ENCODE data around the gene VSIG10L2.

The VSIG10L2 gene

DNA sequence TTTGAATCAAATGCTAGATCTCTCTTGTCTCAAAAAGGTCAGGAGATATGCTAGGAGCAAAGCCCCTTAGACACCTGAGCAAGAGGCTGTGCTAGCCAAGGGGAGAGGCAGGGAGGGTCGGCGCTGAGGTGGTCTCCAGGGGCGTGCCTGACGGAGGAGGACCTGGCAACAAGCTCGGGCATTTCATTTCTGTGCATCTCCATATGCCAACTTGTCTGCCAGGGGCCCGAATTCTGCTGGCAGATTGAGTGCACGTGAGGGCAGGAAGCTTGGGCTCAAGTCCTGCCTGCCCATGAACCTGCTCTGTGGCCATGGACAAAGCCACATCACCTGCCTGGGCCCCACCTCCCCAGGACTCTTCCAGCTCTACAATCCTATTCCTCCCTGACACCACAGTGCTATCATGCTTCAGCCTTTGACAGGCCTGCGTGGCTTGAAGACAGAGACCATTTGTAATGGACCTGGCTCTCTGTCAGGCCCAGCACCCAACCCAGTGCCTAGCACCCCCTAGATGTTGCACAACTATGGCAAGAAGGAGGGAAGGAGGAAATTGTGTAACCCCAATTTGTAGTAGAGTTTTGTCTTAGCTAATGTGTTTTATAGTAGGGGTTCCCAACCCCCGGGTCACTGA lies 16.3 kb upstream of the VSIG10L2 start:
- no peak for DNase-seq (ENCODE audit: low spot score)

DNA sequence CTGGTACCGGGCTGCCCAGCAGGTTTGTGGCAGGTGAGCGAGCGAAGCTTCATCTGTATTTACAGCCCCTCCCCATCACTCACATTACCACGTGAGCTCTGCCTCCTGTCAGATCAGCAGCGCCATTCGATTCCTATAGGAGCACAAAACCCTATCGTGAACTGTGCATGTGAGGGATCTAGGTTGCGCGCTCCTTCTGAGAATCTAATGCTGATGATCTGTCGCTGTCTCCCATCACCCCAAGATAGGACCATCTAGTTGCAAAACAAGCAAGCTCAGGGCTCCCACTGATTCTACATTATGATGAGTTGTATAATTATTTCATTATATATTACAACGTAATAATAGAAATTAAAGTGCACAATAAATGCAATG lies 15.8 kb upstream of the VSIG10L2 start:
- no peak for DNase-seq (ENCODE audit: low spot score)

DNA sequence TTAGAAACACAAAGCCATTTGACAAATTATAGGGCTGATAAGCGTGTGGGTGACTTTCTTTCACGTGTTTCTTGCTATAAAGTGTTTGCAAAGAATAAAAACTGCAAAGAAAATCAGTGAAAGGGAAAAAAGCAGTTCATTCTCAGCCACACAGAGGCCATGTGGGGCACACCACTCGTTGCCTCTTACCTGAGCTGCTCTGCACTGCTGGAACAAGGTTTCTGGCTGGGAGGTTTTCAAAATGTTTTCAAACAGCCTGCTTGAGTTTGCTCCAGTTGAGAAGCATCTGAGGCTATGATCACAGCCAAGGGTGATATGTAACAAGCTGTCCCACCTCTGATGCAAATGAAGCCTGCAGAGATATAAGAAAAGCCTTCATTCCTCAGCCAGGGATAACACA lies 14.7 kb upstream of the VSIG10L2 start:
- DNase-seq (ENCODE audit: low spot score) = no peak

DNA sequence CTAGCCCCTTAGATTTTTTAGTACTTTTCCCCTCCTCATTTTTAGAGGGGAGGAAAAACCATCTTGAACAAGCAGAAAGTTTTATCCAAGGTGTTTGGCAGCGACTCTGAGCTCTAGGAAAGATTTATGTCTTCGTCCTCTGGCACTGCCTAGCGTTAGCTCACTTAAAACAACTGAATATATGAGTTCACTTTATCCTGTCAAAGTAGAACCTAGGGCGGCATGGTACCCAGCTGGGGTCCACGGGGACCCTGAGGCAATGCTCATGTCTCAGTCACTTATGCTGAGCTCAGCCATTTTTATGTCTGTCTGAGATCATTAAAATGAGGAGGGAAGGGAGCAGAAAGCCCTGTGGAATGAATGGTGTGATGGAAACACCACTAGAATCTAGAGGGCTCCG lies 14.2 kb upstream of the VSIG10L2 start:
- DNase-seq (ENCODE audit: low spot score) = no peak

DNA sequence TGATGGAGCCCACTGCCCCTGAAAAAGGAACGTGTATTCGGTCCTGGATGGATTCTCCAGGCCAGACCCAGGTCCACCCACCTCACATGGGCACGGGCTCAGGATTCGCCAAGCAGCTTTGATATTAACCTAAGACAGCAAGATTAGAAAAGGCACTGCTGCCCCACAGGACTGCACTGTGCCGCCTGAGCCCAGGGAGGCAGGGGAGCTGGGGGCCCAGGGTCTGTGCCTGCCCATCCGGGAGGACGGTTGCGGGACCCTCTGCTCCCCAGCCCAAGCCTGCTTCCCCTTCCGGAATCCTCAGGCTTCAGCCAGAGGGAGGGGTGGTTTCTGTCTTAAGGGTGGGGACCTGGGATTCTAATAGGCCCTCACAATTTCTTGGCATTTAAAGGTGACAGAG lies 13.5 kb upstream of the VSIG10L2 start:
- no peak for DNase-seq (ENCODE audit: low spot score)

DNA sequence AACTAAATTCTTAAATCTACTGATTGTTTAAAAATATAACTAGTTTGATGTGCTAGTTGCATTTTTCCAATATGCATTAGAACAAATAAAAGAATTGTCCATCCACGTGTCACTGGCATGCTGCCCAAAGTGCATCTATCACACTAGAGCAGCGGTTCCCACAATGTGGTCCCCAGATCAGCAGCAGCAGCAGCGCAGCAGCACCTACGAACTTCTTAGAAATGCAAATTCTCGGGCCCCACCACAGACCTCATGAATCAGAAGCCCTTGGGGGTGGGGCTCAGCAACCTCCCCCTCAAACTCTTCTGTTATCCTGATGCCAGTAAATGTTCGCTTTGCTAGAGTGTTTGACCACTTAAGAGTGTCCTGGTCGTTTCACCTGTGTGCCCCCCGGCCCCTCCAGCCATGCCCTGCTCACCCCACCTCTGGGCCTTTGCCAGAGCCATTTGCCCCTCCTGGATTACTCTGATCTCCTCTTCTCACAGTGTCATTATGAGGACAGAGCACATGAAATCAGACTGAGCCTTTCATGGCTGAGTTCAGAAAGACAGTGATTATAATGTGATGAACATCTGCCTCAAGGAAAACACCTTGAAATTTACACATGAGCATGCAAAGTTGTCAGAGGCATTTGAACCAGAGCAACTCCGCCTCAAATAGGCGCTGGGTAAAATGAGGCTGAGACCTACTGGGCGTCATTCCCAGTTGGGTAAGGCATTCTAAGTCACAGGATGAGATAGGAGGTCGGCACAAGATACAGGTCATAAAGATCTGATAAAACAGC lies 12.6 kb upstream of the VSIG10L2 start:
- no peak for DNase-seq (ENCODE audit: low spot score)

DNA sequence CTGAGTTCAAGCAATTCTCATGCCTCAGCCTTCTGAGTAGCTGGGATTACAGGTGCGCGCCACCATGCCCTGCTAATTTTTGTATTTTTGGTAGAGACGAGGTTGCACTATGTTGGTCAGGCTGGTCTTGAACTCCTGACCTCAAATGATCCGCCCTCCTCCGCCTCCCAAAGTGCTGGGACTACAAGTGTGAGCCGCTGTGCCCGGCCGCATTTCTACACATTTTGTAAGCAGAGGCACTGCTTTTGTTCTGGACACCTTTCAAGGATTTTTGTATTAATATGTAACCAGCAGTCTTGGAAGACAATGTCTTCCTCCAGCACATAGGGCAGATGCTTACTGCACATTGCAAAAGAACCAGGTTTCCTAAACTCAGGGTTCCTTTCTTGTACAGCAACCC lies 11.4 kb upstream of the VSIG10L2 start:
- no peak for DNase-seq (ENCODE audit: low spot score)

DNA sequence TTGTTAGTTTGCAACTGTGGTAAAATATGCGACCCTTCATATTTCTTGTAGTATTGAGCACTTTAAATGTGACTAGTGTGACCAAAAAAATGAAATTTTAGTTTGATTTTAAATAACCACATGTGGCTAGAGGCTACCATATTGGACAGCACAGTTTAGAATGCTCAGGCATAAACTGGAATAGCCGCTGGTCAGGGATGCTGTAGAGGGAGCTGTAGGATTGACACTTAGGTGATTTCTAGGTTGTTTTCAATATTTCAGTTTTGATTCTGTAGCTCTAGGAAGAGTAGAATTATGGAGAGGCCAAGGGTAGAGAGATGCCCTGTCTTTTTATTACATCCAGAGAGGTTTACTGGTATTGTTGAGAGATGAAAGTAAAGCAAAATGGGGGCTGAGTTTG lies 10.8 kb upstream of the VSIG10L2 start:
- no peak for DNase-seq (ENCODE audit: low spot score)

DNA sequence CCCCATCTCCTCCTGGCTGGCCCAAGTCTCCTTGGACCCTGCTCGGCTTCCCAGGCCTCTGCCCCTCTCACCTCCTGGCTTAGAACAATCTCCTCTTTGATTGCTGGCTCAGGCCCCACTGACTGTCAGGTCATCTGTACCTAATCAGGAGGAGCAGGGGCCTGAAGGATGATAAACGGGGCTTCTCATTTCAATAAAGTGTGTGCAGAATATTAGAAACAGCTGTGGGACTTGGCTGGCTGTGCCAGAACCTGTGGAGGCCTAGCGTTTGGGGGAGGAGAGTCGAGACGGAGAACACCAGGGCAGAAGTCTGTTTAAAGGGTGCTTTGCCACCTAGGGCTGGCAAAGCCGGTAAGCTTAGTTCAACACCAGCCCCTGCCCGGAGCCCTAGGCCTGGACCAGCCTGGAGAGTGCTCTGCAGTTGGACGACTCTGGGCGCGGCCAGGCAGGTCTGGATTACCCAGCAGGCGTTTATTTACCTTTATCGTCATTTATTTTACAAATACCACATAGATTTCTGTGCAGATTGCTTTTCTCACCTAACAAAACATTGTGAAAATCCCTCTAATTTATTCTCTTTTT lies 10.1 kb upstream of the VSIG10L2 start:
- no peak for DNase-seq (ENCODE audit: low spot score)

DNA sequence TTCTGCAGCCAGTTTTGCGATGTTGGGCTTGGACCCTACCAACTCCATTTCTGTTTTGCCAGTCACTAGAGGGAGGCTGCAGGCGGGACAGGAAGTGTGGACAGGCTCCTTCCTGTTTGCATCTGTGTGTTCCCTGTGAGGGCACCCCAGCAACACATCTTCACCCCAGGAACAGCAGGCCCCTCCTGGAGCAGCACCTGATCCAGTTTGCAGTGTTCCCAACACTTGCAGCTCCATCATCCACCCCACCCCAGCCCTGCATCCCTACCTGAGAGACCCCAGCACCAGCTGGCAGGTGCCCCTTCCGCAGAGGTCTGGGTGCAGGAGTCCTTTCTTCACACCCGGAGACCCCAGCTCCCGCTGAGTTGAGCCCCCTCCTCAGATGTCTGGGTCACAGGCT lies 7.4 kb upstream of the VSIG10L2 start:
- DNase-seq (ENCODE audit: low spot score) = no peak

DNA sequence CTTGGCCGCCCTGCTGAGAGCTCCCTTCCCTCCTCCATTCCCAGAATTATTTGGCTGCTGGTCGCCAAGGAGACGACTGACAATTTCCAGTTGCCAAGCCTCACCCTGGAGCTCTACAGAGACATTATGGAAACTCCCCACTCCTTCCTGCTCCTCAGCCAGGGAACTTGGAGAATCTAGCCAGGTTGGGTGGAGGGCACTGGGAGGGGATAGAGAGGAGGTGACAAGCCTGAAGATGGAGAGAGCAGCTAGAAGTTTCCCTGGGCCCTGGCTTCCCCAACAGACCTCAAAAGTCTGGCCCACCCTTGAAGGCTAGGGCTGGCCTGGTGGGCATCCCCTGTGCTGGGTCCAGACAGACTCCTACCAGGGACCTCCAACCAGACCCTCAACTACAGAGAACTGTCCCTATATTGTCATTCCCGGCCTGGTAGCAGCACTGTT lies 6.7 kb upstream of the VSIG10L2 start:
- no peak for DNase-seq (ENCODE audit: low spot score)

DNA sequence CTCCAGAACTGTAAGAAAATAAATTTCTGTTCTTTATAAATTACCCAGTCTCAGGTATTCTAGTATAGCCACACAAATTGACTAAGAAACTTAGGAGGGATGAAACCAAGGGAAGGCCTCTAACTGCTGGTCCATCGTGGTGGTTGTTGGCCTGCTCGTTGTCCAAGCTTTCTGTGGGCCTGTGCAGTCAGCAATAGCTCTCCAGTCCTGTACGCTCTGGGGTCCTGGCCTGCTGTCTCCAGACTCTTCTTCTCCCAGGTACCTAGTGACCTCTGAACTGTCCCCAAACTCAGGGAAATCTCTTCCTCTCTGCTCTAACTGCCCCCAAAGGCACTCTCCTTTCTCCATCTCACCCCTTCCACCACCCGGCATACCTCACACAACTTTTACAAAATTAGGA lies 5.7 kb upstream of the VSIG10L2 start:
- no peak for DNase-seq (ENCODE audit: low spot score)

DNA sequence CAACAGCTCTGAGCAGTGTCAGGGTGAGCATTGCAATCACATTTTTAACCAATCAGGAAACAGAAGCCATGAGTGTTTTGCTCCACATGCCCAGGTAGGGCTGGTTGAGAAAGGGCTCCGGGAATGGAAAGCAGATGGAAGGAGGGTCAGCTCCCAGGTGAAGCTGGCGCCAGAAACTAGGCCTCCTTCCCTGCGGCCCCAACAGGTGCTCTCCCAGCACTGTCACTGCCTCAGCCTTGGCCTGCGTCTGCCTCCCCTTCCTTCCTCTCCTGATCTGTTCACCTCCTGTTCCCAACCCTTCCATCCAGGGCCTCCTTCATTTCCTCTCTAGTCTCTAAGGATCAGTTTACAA lies 4.6 kb upstream of the VSIG10L2 start:
- no peak for DNase-seq (ENCODE audit: low spot score)

DNA sequence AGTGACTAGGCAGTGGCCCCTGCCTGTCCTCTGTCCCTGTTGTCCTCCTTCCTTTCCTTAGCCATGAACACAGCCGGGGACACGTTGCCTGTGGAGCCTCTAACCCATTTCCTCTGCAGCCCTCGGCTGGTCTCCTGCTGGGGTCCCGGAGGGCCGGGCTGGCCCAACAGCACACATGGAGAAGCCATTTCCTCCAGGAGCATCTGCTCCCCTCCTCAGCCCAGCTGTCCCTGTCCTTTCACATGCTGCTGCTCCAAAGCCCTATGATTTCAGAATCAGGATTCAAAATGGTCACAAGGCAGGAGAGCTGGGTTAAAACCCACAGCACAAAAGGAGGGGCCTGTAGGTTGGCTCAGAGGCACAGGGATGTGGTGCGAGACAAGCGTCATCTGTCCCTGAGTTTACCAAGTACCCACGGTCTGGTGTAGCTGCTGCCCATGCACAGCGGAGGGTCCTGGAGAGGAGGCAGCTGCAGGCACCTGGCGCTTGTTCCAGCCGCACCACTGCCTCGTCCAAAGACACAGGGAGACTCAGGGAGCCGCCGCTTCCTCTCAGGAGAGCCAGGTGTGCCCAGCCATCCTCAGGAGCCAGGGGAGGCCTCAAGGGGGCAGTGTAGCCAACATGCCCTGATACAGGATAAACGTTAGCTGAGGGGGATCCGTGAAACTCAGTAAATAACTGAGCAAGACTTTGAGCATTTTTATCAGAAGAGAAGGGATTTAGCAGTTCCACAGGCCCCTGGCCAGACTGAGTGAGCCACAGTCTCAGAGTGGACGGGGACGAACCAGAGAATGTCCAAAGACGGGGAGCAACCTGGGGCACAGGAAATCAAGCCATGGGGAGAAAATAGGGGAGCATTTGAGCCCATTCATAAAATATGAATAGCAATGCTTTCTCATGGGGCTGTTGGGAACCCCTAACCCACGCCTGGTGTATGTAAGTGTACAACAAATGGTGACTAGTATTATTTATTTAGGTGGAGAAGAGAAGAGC lies 3.9 kb upstream of the VSIG10L2 start:
- peak; percentile 91 for DNase-seq (ENCODE audit: low spot score)

DNA sequence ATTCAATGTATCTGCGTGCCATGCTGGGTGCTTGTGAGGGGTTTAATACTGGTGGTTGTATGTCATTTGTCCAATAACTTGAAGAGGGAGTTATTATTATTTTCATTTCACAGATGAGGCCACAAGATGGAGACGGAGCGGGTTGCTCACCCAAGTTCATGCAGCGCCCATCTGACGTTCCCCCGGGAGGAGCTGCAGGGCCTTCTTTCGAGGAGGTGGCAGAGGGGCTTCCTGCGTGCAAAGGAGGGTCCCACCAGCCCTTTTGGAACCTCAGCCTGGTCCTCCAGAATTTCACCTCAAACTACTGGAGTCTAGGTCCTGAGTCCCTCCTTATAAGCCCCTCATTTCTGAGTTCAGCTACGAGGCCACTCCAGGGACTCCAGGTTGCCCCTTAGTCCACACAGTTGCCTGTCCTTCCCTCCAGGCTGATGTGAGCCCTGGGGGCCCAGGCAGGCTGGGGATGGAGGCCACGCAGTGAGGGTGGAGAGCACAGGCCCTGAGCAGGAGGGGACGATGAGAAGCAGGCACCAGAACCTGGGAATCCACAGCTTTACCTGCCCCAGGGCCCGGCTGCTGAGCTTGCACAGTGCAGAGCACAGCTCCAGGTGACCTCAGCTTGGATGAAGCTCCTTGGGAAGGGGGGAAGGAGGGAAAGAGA lies 2.9 kb upstream of the VSIG10L2 start:
- DNase-seq (ENCODE audit: low spot score) = no peak

DNA sequence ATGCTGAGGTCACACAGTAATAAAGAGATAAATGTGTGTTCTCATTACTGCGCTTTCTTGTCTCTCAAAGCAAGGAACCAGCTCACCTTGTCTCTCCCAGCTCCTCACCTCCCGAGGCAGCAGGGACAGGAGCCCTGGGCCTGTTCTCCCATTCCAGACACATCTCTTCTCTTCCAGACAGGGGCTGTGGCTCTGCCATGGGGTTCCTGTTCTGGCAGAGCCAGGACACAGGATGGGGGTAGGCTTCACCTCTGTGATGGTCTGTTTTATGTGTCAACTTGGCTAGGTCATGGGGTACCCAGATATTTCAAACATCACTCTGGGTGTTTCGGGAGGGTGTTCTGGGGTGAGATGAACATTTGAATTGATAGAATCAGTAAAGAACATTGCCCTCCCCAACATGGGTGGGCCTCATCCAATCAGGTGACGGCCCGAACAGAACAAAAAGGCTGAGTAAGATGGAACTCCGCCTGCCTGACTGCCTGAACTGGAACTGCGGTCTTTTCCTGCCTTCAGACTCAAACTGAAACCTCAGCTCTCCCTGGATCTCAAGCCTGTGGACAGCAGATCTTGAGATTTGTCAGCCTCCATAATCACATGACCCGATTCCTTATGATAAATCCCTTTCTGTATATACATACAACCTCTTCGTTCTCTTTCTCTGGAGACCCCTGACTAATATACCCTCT lies 2.0 kb upstream of the VSIG10L2 start:
- DNase-seq (ENCODE audit: low spot score) = no peak

DNA sequence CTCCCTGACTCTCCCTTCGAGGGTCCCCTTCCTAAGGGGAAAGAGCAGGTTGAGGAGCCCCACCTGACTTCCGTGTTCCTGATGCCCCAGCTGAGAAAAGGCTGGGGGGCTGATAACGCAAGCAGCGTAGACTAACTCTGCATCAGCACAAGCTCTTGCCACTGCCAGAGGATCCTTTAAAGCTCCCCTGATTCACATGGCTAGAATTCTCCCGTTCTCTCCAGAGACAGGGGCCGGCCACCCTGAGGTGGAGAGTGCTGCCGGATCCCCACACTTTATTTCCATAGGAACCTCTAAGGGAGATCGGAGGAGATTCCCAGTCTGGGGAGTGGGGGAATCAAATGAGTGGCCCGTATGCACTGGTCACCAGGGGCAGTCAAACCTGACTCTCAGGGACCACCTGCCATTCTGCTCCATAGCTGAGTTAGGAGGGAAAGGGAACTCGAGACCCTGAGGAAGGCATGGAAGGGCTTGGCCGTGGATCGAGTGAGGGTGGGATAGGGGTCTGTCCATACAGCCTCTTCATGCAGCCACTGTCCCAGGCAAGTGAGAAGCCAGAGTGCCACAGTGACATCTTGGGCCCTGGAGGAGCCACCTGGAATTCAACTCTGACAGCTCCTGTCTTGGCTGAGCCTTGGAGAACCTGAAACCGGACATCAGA lies 1.4 kb upstream of the VSIG10L2 start:
- DNase-seq (ENCODE audit: low spot score) = no peak

DNA sequence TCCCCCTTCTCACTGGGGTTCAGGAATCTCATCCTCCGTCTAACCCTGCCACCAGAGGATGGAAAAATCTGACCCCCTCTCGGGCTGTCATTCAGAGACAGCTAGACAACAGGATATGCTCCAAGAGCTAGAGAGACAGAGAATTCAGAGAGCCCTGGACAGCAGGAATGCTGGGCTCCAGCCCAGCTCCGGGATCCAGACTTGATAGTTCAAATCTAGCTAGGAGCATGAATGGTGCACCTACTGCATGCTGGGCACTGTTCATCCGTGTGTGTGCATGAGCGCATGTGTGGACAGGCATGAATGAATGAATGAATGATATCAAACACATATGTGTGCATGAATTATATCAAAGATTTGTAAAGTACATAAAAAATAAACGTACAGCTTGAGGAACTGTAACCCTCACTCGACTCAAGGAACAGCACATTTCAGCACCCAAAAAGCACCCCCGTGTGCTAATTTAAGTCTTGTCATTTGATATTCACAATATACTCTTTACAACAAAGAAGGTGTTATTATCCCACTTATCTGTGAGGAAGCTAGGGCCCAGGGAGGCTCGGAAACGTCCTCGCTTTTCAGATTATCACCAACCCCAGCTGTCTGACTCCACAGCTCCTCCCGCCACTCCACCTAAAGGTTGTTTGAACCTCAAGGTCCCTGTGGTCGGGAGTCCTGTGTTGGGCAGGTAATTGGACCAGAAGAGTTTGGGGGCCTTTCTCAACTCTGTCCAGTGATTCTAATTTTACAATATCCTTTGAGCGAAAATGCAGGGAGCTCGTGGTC lies 640 bp upstream of the VSIG10L2 start:
- no peak for DNase-seq (ENCODE audit: low spot score)

DNA sequence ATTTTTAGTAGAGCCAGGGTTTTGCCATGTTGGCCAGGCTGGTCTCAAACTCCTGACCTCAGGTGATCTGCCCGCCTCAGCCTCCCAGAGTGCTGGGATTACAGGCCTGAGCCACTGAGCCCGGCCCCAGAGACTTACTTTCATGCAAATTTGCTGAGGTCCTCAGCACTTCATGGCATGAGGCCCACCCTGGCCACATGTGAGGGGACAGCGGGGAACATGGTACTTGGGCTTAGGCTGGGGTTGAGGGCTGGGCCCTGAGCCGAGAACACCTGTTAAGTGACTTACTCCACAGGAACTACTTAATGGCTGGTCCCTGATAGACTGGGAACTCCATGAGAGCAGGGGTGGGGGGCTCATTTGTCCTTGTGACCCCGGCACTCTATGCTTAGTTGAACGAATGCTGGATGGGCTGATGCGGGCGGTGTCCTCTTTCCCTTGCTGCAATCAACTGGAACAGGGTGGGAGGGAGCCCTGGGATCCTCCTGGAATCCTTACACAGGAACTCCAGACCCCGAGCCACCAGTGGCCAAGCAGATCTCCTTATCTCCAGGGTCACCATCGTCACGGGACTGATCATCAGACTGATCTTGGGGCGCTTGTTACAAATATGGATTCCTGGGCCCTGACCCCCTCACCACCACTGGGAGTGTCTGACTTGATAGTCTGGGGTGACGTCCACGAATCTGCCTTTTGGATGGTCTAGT lies 1.0 kb downstream of the VSIG10L2 start:
- no peak for DNase-seq (ENCODE audit: low spot score)
